Measurements from ENCODE around the gene NOC2L. TPM values are rescaled to one million over a fixed set of nuclear protein-coding genes. Genes with fewer than 3 reads are reported as not detected.

Gene NOC2L
- total and polyA plus RNA-seq, 8 donors: 44.9 to 76.8 (median 55.2) TPM

- H3K4me3 ChIP-seq: peak overlapping the region; percentile 36 to 44
- H3K36me3 ChIP-seq: no peaks in the 10 kb centered on the region
- no peak for ATAC-seq
- H3K4me1 ChIP-seq: peaks cover 22 to 47% of the 10 kb centered on the region in 2 donors
- intact Hi-C loops (cut with DNase I): no loop called here
- DNase-seq: no peak
- H3K9me3 ChIP-seq: no peaks in the 10 kb centered on the region
- peaks cover 42 to 98% of the 10 kb centered on the region in 2 donors for H3K27me3 ChIP-seq
- TF ChIP-seq, protein P1, sequence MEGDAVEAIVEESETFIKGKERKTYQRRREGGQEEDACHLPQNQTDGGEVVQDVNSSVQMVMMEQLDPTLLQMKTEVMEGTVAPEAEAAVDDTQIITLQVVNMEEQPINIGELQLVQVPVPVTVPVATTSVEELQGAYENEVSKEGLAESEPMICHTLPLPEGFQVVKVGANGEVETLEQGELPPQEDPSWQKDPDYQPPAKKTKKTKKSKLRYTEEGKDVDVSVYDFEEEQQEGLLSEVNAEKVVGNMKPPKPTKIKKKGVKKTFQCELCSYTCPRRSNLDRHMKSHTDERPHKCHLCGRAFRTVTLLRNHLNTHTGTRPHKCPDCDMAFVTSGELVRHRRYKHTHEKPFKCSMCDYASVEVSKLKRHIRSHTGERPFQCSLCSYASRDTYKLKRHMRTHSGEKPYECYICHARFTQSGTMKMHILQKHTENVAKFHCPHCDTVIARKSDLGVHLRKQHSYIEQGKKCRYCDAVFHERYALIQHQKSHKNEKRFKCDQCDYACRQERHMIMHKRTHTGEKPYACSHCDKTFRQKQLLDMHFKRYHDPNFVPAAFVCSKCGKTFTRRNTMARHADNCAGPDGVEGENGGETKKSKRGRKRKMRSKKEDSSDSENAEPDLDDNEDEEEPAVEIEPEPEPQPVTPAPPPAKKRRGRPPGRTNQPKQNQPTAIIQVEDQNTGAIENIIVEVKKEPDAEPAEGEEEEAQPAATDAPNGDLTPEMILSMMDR (IDR thresholded peaks at IDR 0.05): no peak
- no peak overlapping the region for H3K27ac ChIP-seq
Observed at GRCh38 chr1:923991-924655, 34.9 kb downstream of the NOC2L start.

DNA sequence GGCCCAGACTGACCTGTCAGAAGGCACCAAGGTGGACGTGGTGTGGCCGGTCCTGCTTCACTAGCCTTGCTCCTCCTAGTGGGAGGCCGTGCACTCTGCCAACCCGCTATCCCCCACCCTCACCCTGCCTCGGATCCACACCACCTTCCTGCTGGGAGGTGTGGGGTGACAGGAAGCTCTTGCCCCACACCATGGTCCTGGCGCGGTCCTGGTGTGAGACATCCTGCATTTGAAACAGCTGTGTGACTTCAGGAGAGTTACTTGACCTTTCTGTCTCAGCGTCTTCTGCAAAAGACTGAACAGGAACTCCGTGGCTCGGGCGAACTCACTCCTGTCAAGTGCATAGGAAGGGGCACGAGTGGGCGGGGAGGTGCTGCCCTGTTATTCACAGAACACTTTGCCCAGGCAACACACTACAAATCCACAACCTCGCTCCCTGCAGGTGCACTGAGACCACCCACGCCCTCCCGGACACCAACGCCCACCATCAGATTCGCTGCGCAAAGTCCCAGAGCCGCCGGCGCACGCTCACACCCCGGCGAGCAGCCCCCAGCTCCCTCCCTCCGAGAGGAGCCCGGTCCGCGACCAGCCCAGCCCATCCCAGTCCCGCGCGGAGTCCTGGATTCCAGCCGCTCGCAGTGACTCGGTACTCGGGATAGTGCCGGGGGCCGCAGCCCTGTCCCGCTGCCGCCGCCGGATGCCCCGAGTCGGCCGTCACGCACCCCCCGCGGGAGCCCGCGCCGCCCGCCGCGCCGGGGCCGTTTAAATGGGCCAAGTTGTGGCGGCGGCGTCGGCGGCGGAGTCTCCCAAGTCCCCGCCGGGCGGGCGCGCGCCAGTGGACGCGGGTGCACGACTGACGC lies 35.7 kb downstream of the NOC2L start, which contains the start of gene SAMD11:
Gene SAMD11, plus strand, starts transcription at position 793 of the 860 bp plus-strand sequence. CDS start 509 bp downstream, outside the sequence.
- H3K36me3 ChIP-seq: no peaks in the 10 kb centered on the region
- ATAC-seq (peak; percentile 69), DNase-seq (peak; percentile 76 to 90 (median 86))
- TF ChIP-seq, protein P1 (IDR thresholded peaks at IDR 0.05): no peak
- peaks cover 22 to 47% of the 10 kb centered on the region in 2 donors for H3K4me1 ChIP-seq
- H3K27ac ChIP-seq: no peak within 1 kb of the TSS
- peak within 1 kb of the TSS; percentile 36 to 44 for H3K4me3 ChIP-seq
- no peaks in the 10 kb centered on the region for H3K9me3 ChIP-seq
- intact Hi-C loops (cut with DNase I): no loop called here
- peaks cover 42 to 99% of the 10 kb centered on the region in 2 donors for H3K27me3 ChIP-seq

- TF ChIP-seq, protein P1 (IDR thresholded peaks at IDR 0.05): peak; percentile 30 to 54
- ATAC-seq: peak; percentile 73
Observed at GRCh38 chr1:921011-921837, 37.8 kb downstream of the NOC2L start.

DNA sequence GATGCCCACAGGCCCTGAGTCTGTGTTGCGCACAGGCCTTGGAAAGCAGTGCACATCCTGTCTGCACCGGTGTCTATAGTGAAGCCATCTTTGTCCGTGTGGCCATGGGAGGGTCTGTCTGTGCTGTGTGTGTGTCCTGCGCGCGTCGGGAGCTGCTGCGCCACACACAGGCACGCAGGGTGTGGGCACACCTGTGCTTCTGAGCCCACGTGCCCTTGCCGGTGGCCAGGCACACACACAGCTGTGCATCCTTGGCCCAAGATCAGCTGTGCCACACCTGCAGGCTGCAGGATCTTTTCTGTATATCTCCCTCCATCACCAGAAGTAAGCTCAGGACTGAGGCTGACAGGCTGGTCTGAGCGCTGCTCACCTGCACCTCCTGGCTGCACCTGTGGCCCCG lies 38.5 kb downstream of the NOC2L start:
- TF ChIP-seq, protein P1 (IDR thresholded peaks at IDR 0.05): no peak
- Histone ChIP-seq H3K4me1 (peaks cover 22 to 43% of the 10 kb centered on the region in 2 donors), H3K27ac (no peak overlapping the region), H3K9me3 (no peaks in the 10 kb centered on the region), H3K36me3 (no peaks in the 10 kb centered on the region), H3K4me3 (no peak overlapping the region), H3K27me3 (peaks cover 32 to 100% of the 10 kb centered on the region in 2 donors)
- intact Hi-C loops (cut with DNase I): no loop called here
- ATAC-seq: peak; percentile 6
- no peak for DNase-seq

More at GRCh38 chr1:921011-921837, 37.8 kb downstream of the NOC2L start:
- Histone ChIP-seq H3K27me3 (peaks cover 38 to 100% of the 10 kb centered on the region in 2 donors), H3K27ac (no peak overlapping the region), H3K9me3 (no peaks in the 10 kb centered on the region), H3K4me3 (no peak overlapping the region), H3K36me3 (no peaks in the 10 kb centered on the region), H3K4me1 (peaks cover 22 to 47% of the 10 kb centered on the region in 2 donors)
- peak; percentile 64 to 88 (median 82) for DNase-seq
- intact Hi-C loops (cut with DNase I): no loop called here
